DMS114 treated with DMSO at 0.1 percent for 48 hours (cell line): ENCODE data around the gene GSTO1.
A peak's percentile ranks its signal among the peaks of the same experiment; 100 is the strongest.

Source experiments
- DNase-seq: peaks from one replicate; lab custom pipeline; 2025; ENCODE audit not compliant: unreplicated experiment; lab: John Stamatoyannopoulos, UW

The GSTO1 gene

GRCh38 chr10:104250371-104250770 is 4.3 kb upstream of the GSTO1 start:
- no peak for DNase-seq

GRCh38 chr10:104251443-104251842 is 3.2 kb upstream of the GSTO1 start:
- DNase-seq, result no peak

- no peak for DNase-seq
Observed at GRCh38 chr10:104252368-104252767, 2.3 kb upstream of the GSTO1 start.

GRCh38 chr10:104253106-104253505 is 1.6 kb upstream of the GSTO1 start:
- DNase-seq, result no peak

GRCh38 chr10:104253606-104254410 is 884 bp upstream of the GSTO1 start:
- DNase-seq, result no peak

DNA sequence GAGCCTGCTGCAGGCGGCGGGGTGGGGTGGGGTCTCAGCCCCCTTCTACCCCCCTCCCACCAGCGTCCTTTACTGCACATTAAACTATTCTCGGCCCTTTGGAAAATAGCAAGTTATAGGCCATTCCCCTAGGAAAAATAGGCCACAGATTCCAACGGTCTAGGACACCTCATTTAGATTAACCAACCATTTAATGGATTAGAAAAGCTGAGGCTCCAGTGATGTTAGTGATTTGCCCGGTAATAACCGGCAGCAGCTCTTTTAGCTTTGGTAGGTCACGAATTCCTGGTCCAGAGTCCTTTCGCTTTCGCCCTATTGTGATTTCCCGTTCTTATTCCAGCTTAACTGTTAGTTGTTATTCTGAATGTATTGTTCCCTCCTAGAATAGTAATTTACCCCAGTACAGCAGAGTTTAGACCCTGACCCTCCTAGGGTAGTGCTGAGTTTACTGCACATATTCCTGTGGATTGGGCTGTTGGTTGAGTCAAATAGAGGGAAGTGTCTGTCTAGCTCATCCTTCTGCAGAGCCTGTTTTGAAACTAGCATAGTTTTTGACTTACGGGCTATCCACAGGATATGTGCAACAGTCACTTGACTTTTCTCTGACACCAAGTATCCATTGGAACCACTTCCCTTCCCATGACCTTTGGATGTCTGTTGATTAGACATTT is 754 bp downstream of the GSTO1 start:
- peak; percentile 39 for DNase-seq

- no peak for DNase-seq
Observed at GRCh38 chr10:104256335-104256961, 1.8 kb downstream of the GSTO1 start.

GRCh38 chr10:104257235-104257634 is 2.5 kb downstream of the GSTO1 start:
- no peak for DNase-seq

DNA sequence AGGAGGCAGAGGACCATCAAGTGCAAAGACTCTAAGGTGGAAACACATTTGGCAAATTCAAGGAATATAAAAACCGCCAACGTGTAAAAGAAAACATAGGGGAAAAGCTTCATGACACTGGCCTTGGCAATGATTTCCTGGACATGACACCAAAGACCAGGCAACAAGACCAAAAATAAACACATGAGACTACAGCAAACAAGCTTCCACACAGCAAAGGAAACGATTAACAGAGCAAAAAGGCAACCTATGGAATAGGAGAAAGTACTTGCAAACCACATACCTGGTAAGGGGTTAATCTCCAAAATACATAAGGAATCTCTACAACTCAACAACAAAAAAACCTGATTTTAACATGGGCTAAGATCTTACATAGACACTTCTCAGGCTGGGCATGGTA is 3.5 kb downstream of the GSTO1 start:
- no peak for DNase-seq

- no peak for DNase-seq
Observed at GRCh38 chr10:104259456-104259855, 4.8 kb downstream of the GSTO1 start.

GRCh38 chr10:104259999-104260774 is 5.5 kb downstream of the GSTO1 start:
- no peak for DNase-seq

DNA sequence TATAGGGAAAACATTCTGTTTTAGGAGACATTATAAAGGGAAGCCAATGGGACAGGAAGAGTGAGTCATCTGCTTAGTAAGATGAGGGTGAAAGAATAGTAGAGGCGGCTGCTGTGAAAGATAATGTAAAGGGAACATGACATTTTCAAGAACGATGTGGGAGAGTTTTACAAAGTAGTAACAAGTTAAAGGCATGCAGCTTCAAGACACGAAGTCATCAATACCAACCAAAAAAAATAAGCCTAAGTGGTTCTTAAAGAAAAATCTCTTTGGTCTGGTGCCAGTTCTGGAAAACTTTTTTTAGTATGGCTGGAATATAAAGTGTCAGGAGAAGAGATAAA is 6.1 kb downstream of the GSTO1 start:
- DNase-seq, result no peak

DNA sequence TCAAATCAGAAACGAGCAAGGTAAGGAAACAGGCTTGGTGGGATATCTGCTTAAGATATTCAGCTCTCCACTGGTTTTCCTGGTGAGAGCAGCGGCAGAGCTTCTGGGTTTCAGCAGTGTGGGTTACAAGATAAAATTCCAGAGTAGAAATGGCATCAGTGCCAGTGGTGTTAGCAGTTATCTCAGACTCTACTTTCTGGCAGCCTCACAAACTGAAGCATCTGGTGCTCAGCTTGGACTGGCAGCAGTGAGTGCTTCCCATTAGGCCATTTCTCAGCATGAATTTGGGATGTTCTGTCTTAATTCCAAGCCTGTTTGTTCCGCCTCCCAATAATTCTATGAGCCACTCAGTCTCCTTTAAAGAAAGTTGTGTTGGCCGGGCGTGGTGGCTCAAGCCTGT is 7.4 kb downstream of the GSTO1 start:
- no peak for DNase-seq

DNA sequence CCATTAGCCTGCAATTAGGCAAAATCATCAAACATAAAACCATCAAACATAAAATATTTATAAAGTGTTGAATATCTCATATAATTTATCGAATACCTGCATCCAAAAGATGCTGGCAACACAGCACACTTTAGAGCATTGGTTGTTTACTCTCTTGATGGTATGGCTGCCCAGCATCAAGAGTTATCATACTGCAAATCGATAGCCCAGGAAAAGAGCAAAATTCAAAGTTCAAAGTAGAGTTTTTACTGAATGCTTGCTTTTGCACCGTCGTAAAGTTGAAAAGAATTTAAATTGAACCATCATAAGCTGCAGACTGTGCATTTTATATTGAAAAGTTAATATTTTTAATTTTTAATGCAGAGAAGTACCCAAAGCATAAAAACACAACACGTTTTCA is 10.1 kb downstream of the GSTO1 start:
- DNase-seq, result no peak

- DNase-seq, result no peak
Observed at GRCh38 chr10:104267721-104268404, 13.2 kb downstream of the GSTO1 start.

- DNase-seq, result no peak
Observed at GRCh38 chr10:104268405-104268712, 13.7 kb downstream of the GSTO1 start.

DNA sequence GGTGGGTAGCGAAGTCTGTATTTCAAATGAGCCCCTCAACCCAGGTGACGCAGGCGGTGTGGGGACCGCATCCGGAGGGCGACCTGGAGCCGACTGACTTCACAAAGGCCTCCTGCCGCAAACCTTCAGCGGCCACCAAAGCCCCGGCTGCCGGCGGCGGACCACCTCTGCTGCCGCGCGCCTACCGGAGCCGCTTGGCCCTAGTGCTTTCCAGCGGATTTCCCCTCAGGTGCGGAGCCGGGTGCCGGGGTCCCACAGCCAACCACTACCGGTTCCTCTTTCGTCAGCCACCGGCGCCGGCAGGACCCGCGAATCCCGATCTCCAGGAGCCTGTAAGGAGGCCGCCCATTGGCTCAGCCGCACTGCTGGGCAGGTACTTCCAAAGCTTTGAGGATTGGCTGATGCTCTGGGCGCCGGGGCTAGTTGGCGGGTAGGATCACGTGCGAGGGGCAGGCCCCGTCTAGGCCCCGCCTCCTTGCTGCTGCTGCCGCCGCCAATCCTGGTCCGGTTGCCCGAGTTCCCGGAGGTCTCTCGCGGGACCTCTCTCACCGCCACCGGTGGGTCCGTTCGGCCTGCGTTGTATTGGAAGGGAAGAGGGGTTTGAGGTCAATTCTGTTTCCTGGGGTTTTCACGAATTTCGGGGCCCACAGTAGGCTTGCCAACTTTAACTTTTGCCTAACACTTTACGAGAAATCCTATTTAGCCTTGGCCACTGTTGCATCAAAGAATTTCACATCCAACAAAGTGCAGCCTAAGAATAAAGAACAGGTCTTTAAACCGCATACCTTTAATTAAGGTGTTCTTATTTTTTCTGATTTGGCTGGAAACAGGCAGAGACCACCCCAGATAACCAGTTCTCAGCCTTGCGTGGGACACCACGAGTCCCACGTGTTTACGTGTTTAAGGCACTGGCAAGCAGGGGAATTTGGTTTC is 14.3 kb downstream of the GSTO1 start, which contains the start of gene GSTO2:
TSS of gene GSTO2 (plus strand) at position 472 of the 933 bp plus-strand sequence. CDS start 5,732 bp downstream, outside the sequence.
- DNase-seq, result peak; percentile 99

DNA sequence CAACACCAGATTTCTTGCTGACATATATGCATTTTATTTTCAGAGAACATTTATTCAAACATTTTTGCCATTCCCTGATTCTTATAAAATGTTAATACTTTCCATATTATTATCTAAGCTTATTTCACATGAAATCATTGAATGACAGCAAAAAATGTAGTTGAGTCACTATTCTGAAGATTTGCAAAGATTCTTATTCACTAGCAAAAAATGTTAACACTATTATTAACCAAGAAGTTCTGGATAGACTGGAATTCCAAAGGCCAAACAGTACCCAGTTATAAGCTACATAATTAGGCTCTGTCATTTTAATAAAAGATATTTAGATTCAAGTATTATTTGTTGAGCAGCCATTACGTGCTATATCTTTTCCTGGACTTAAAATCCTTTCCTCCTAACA is 18.6 kb downstream of the GSTO1 start:
- no peak for DNase-seq

GRCh38 chr10:104273899-104274575 is 19.3 kb downstream of the GSTO1 start:
- no peak for DNase-seq
